ENCODE results near the gene MAF. TPM values are rescaled to one million over a fixed set of nuclear protein-coding genes. Genes with fewer than 3 reads are reported as not detected.

The MAF gene
- total RNA-seq, 1 experiment from 2014 or later, result not detected

- BruUV-seq (replicated peaks), result no TSS peak
- H3K27me3 ChIP-seq (ENCODE audit: insufficient read depth, low read depth), result peaks cover 39% of the 10 kb centered on the region
- POLR2A ChIA-PET (ENCODE audit: unreplicated experiment), result no interaction called here
- no peaks in the 10 kb centered on the region for H3K79me2 ChIP-seq (ENCODE audit: low read depth)
- no peaks in the 10 kb centered on the region for H3K4me1 ChIP-seq (replicated peaks; ENCODE audit: insufficient read depth)
- H4K20me1 ChIP-seq (ENCODE audit: insufficient read depth), result no peaks in the 10 kb centered on the region
- intact Hi-C loops (cut with micrococcal nuclease; ENCODE audit: unreplicated experiment), result no loop called here
- H3K4me3 ChIP-seq, result no peak overlapping the region
- H2AFZ ChIP-seq, result no peak overlapping the region
- H3K36me3 ChIP-seq (ENCODE audit: low read depth), result no peaks in the 10 kb centered on the region
- no peak for TF ChIP-seq EZH2 (IDR thresholded peaks at IDR 0.05; ENCODE audit: low read depth)
- TF ChIP-seq CTCF (conservative IDR thresholded peaks at IDR 0.05), result no peak
- no peak overlapping the region for H3K27ac ChIP-seq
- no peaks in the 10 kb centered on the region for H3K9me2 ChIP-seq (ENCODE audit: insufficient read depth)
- DNase-seq, result no peak
- H3F3A ChIP-seq (ENCODE audit: insufficient read depth, low read depth), result no peaks in the 10 kb centered on the region
- H3K9me3 ChIP-seq (ENCODE audit: insufficient read depth, low read depth), result no peaks in the 10 kb centered on the region
- CTCF ChIA-PET, result no interaction called here
- H3K4me2 ChIP-seq, result no peak overlapping the region
These were observed 29.3 kb downstream of the MAF start for GRCh38 chr16:79571065-79571902.

GRCh38 chr16:79564671-79565107 lies 35.8 kb downstream of the MAF start:
- intact Hi-C loops (cut with micrococcal nuclease; ENCODE audit: unreplicated experiment), result no loop called here
- POLR2A ChIA-PET (ENCODE audit: unreplicated experiment), result no interaction called here
- TF ChIP-seq CTCF (conservative IDR thresholded peaks at IDR 0.05), result no peak
- no peak for TF ChIP-seq EZH2 (IDR thresholded peaks at IDR 0.05; ENCODE audit: low read depth)

GRCh38 chr16:79563921-79564320 lies 36.6 kb downstream of the MAF start:
- no TSS peak for BruUV-seq (replicated peaks)
- POLR2A ChIA-PET (ENCODE audit: unreplicated experiment), result no interaction called here

More at GRCh38 chr16:79564671-79565107, 35.8 kb downstream of the MAF start:
- H3K4me3 ChIP-seq, result no peak overlapping the region
- no peak overlapping the region for H3K4me2 ChIP-seq
- H3K9me2 ChIP-seq (ENCODE audit: insufficient read depth), result no peaks in the 10 kb centered on the region
- H3K36me3 ChIP-seq (ENCODE audit: low read depth), result no peaks in the 10 kb centered on the region
- H3F3A ChIP-seq (ENCODE audit: insufficient read depth, low read depth), result no peaks in the 10 kb centered on the region
- DNase-seq, result no peak
- CTCF ChIA-PET, result no interaction called here
- H3K79me2 ChIP-seq (ENCODE audit: low read depth), result no peaks in the 10 kb centered on the region
- no peaks in the 10 kb centered on the region for H3K9me3 ChIP-seq (ENCODE audit: insufficient read depth, low read depth)
- peaks cover 41% of the 10 kb centered on the region for H3K27me3 ChIP-seq (ENCODE audit: insufficient read depth, low read depth)
- no peaks in the 10 kb centered on the region for H4K20me1 ChIP-seq (ENCODE audit: insufficient read depth)
- H3K27ac ChIP-seq, result no peak overlapping the region
- no TSS peak for BruUV-seq (replicated peaks)
- H3K4me1 ChIP-seq (replicated peaks; ENCODE audit: insufficient read depth), result no peaks in the 10 kb centered on the region
- H2AFZ ChIP-seq, result no peak overlapping the region

More at GRCh38 chr16:79563921-79564320, 36.6 kb downstream of the MAF start:
- no peaks in the 10 kb centered on the region for H3F3A ChIP-seq (ENCODE audit: insufficient read depth, low read depth)
- H3K4me3 ChIP-seq, result no peak overlapping the region
- H3K9me2 ChIP-seq (ENCODE audit: insufficient read depth), result no peaks in the 10 kb centered on the region
- DNase-seq, result no peak
- H3K27me3 ChIP-seq (ENCODE audit: insufficient read depth, low read depth), result peaks cover 35% of the 10 kb centered on the region
- TF ChIP-seq EZH2 (IDR thresholded peaks at IDR 0.05; ENCODE audit: low read depth) (no peak), CTCF (conservative IDR thresholded peaks at IDR 0.05) (no peak)
- H3K79me2 ChIP-seq (ENCODE audit: low read depth), result no peaks in the 10 kb centered on the region
- intact Hi-C loops (cut with micrococcal nuclease; ENCODE audit: unreplicated experiment), result no loop called here
- H3K36me3 ChIP-seq (ENCODE audit: low read depth), result no peaks in the 10 kb centered on the region
- H3K27ac ChIP-seq, result no peak overlapping the region
- CTCF ChIA-PET, result no interaction called here
- H3K4me2 ChIP-seq, result no peak overlapping the region
- no peak overlapping the region for H2AFZ ChIP-seq
- no peaks in the 10 kb centered on the region for H3K4me1 ChIP-seq (replicated peaks; ENCODE audit: insufficient read depth)
- H4K20me1 ChIP-seq (ENCODE audit: insufficient read depth), result no peaks in the 10 kb centered on the region
- no peaks in the 10 kb centered on the region for H3K9me3 ChIP-seq (ENCODE audit: insufficient read depth, low read depth)
